ENCODE results near the gene COMMD7.
"Not testable (repeated sequence)": the region's sequence is repeated elsewhere in the genome, so short reads cannot be mapped to it uniquely, and the experiment has no call there.

Gene COMMD7

GRCh38 chr20:32765230-32765875, 22.1 kb upstream of the COMMD7 start:
- not testable (repeated sequence) for DNase-seq

DNA sequence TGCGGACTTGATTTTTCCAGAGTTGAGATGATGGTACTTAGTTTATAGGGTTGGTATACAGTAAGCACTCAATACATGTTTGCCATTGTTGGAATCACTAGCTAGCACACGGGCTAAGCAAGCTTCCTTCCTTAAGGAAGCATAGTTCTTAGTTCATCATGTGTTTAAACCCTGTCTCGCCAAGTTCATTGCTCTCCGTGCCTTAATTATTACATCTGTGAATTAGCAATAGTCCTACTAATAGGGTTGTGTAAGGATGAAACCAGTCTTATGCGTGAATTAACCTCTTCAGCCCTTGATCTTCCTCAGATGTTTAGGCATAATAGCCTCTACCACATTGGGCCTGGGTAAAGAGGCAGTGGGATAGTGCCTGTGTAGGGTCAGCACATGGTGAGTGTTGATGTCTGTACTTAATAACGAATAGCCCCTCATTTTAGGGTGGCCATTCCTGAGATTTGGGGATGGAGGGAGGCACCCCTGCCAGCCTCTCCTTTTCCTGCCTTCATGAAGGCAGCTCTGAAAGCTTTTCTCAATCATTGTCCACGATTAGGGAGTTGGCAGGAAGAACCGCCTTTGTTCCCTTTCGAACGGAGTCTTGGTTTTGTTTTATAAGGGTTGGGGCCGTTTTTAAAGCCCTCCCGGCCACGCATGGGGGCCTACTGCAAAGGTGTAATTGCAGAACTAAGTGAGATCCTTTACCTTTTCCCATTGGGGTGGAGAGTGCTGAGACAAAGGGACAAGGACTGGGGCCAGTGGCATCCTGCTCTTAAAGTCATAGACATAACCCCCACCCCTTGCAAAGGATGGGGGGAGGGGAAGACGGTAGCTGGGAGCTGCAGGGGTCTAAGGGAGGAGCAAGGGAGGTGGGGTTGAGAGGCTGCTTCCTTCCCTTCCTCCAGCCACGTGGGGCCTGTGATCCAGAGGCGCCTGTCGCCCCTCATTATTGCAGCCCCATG, 21.0 kb upstream of the COMMD7 start:
- no peak for DNase-seq

- no peak for DNase-seq
Observed at GRCh38 chr20:32763202-32764004, 20.1 kb upstream of the COMMD7 start.

- DNase-seq, result peak in 1 of 14 donors; percentile 44
Observed at GRCh38 chr20:32762754-32763201, 19.5 kb upstream of the COMMD7 start.

GRCh38 chr20:32761831-32762753, 18.8 kb upstream of the COMMD7 start, which contains the start of gene DNMT3B:
TSS of gene DNMT3B (plus strand) at chr20:32762385. CDS start at chr20:32780324, 17,939 bp downstream.
- peak in 13 of 14 donors; percentile 15 to 87 (median 68) for DNase-seq

GRCh38 chr20:32761417-32761830, 18.2 kb upstream of the COMMD7 start:
- DNase-seq, result no peak

- DNase-seq, result no peak
Observed at GRCh38 chr20:32756156-32756555, 12.9 kb upstream of the COMMD7 start.

DNA sequence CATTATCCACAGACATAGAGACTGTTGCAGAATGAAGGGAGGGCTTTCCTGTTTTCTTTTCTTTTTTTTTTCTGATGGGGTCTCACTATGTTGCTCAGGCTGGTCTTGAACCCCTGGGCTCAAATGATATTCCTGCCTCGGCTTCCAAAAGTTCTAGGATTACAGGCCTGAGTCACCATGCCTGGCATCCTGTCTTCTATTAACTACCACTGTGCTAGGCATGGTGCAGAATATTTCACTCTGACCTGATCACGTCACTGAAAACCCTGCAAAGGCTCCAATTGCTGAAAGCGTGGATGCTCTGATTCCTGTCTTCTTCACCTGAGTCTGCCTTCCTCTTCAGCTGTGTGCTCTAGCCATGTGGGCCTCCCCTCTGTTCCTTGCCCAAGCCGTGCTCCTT, 10.5 kb upstream of the COMMD7 start:
- DNase-seq, result no peak

GRCh38 chr20:32752458-32753250, 9.4 kb upstream of the COMMD7 start:
- DNase-seq, result no peak

GRCh38 chr20:32751702-32752457, 8.6 kb upstream of the COMMD7 start:
- DNase-seq, result no peak

DNA sequence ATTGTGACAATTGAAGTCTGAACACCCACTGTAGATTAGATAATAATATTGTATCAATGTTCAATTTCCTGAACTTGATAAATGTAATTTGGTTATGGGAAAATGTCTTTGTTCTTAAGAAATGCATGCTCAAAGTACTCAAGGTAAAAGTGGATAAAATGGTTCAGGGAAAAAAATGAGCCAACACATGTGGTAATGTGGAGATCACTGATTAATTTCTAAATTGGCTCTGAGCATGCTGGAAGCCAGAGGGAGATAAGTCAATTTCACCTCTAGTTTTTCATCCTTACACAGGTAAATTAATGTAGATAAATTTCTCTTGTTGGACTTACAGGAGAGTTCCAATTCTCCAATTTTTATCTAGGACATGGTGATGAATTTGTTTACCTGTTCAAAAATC, 8.0 kb upstream of the COMMD7 start:
- no peak for DNase-seq

DNA sequence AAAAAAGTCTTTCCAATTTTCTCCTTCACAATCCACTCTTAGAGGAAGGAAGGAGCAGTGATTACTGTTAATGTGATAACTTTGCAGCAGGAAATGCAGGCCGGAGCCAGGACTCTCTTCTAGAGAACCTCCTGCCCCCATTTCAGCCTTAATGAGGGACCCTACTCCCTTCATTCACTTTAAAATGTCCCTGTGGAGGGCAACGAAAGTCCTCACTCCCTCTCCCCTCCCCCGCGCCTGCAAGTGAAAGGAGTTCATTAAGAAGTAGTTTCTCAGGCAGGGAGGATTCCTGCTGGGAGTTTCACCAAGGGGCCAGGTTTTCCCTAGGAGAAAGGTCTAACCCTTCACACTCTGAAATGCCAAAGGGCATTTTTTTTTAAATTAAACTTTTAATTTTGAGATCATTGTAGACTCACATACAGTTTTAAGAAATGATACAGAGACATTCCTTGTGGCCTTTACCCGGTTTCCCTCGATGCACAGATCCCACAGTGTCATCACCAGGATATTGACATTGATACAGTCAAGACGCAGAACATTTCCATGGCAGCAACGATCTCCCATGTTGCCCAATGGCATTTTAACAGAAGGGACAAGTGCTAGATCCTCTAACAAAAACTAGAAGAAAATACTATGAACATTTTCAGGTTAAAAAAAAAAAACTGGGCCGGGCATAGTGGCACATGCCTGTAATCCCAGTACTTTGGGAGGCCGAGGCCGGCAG, 6.8 kb upstream of the COMMD7 start:
- no peak for DNase-seq

DNA sequence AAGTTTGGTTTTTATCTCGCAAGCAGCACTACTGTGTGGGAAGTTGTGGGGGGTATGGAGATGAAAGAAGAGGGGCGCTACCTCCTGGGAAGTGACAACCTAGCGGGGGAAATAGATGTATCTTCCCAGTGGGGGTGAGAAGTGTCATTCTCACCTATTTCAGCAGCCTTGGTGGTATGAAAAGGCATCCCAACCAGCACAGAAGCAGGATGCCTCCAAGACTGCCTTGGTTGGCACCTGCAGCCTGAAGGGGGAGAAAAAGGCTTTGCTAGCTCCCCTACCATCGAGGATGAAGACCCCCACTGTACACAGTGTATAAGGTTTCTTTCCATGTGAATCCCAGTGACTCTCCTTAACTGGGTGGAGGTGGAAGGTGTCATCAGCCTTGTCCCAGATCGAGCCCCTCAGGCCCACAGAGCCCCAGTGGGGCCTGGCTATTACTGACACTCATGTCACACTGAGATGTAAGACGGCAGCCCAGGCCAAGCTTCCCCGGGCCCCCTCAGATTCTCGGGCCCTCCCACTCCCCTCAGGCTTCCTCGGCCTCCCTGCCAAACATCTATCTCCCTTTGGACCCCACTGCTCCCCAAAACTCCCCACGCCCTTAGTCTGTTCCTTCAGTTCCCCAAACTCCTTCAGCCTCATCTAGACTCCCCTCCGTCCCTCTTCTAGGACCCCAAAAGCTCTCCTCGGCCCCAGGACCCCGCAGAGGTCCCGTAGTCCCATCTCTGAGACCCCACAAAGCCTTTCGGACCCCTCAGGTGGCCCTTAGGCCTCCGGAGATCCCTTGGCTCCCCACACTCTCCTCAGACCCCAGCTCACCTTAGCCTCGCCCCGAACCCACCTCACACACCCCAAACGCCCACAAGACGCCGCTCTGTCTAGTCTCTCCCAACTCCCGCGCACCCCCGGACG, 688 bp downstream of the COMMD7 start:
- no peak for DNase-seq

DNA sequence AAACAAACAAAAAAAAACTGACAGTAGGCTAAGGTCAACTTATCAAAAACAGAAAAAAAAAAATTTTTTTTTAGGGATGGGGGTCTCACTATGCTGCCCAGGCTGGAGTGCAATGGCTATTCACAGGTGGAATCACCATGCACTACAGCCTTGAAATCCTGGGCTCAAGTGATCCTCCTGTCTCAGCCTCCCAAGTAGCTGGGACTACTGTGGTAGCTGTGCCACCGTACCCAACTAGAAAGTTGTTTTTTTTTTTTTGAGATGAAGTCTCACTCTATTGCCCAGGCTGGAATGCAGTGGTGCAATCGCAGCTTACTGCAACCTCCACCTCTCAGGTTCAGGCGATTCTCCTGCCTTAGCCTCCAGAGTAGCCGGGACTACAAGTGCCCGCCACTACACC, 2.1 kb downstream of the COMMD7 start:
- DNase-seq, result no peak

DNA sequence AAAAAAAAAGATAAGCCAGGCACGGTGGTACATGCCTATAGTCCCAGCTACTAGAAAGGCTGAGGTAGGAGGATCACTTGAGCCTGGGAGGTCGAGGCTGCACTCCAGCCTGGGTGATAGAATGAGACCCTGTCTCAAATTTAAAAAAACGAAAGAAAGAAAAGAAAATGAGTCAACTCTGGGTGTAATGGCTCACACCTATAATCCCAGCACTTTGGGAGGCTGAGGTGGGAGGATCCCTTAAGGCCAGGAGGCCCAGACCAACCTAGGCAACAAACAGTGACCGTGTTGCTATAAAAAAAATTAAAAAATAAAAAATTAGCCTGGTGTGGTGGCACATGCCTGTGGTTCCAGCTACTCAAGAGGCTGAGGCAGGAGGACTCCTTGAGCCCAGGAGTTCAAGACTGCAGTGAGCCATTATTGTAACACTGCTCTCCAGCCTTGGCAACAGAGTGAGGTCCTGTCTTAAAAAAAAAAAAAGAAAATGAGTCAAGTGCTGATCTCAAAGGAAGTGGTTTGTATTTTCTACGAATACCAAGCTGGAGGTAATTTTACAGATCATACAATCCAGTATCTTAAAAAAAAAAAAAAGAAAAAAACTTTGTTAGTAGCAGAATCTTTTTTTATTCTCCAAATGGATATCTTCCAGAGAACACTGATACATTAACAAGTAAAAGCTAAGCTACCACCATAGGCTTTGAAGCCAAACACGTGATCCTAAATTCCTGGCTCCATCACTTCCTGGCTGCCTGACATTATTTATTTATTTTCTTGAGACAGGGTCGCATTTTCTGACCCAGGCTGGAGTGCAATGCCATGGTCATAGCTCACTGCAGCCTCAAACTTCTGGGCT, 5.7 kb downstream of the COMMD7 start:
- no peak for DNase-seq

- no peak for DNase-seq
Observed at GRCh38 chr20:32731882-32732266, 11.4 kb downstream of the COMMD7 start.

GRCh38 chr20:32729334-32729733, 13.9 kb downstream of the COMMD7 start:
- DNase-seq, result not testable (repeated sequence)

Data from C1 segment of cervical spinal cord (tissue), 14 donors.